H1 (cell line): ENCODE results near the gene FKBP5. TPM values are rescaled to one million over a fixed set of nuclear protein-coding genes. Genes with fewer than 3 reads are reported as not detected.

Experiments used
- BACH1 ChIP-seq: IDR thresholded peaks from 2 replicates; pipeline ENCODE4 v1.6.1; 2012; ENCODE audit warnings: low read length, improper control_type of control experiment
- BRCA1 ChIP-seq: IDR thresholded peaks from 2 replicates; pipeline ENCODE4 v1.6.1; 2012; ENCODE audit warnings: low read depth, low read length, improper control_type of control experiment
- JUND ChIP-seq: IDR thresholded peaks from 2 replicates; pipeline ENCODE4 v1.6.1; 2011; ENCODE audit warnings: mild to moderate bottlenecking, improper control_type of control experiment, low read length
- KDM4A ChIP-seq: IDR thresholded peaks from one replicate; pipeline ENCODE4 v1.7.1; 2012; ENCODE audit warnings: low read depth, mild to moderate bottlenecking, moderate library complexity, low read length, inconsistent platforms; ENCODE audit not compliant: severe bottlenecking
- RFX5 ChIP-seq: IDR thresholded peaks from 2 replicates; pipeline ENCODE4 v1.6.1; 2011; ENCODE audit warnings: low read depth, low read length, improper control_type of control experiment, borderline replicate concordance
- SP4 ChIP-seq: IDR thresholded peaks from 2 replicates; pipeline ENCODE4 v1.6.1; 2012; ENCODE audit warnings: low read length, inconsistent platforms
- polyA plus RNA-seq, 7 experiments: library from polyadenylated mRNA; depleted of rRNA in 3 of 7; stranded (reverse) in 5 of 7; unstranded in 2 of 7; fragments of >200 nt in 5 of 7; fragments of 200-250 nt in 2 of 7; gene quantifications; 1 replicate in 5 of 7; 2 replicates in 1 of 7; 4 replicates in 1 of 7; pipeline versions ENCODE4 v1.2.1 to v1.2.3, GENCODE V29; 2011 to 2013; ENCODE audit warnings: missing spikeins in 2 of 7, mixed read lengths in 2 of 7
- total RNA-seq: library from RNA; stranded (reverse); fragmentation: NEBNext Ultra II Directional; extraction: Animal tissue kit (Norgen Biotek cat#: 25700); gene quantifications from 2 replicates; pipeline ENCODE4 v1.2.1, GENCODE V29; 2021

FKBP5 gene
- total and polyA plus RNA-seq, 2 of the 8 experiments (the other 6 are each of a cell fraction or from before 2014, with no cell fraction given), result 14.3 to 40.4 TPM

- TF ChIP-seq SP4 (no peak), BRCA1 (no peak), JUND (no peak), BACH1 (no peak), KDM4A (no peak), RFX5 (no peak)
These were observed 24.5 kb upstream of the FKBP5 start (continued) for GRCh38 chr6:35713006-35713767.
